K562 (cell line): ENCODE data around the gene NXPH4. TPM values are rescaled to one million over a fixed set of nuclear protein-coding genes. Genes with fewer than 3 reads are reported as not detected.
A peak's percentile ranks its signal among the peaks of the same experiment; 100 is the strongest.

Source experiments
- ATAC-seq: fragments of 200-7000 bp; cut with Tn5 transposase; 3 replicates; pipeline ENCODE4 v1.9.1; 2020; ENCODE audit warnings: moderate library complexity
- BruUV-seq: library from RNA; stranded (reverse); fragments of 400-500 nt; replicated peaks from 2 replicates; lab custom pipeline; 2021; lab: Mats Ljungman, UMichigan
- CTCF ChIA-PET: fragments of 300-600 bp; formaldehyde crosslinking; extraction: SDS; loops from one replicate; lab custom pipeline; 2021; ENCODE audit warnings: low intra/inter-chr PET ratio; lab: Yijun Ruan, JAX
- POLR2A ChIA-PET: fragments of 300-600, 350-650 bp; sonication (Branson Sonifier 250); formaldehyde crosslinking; extraction: SDS; loops from one replicate; lab custom pipeline; 2021; ENCODE audit warnings: antibody characterized with exemption, inconsistent platforms; lab: Yijun Ruan, JAX
- DNase-seq, 4 experiments: peaks; one replicate each; pipeline versions ENCODE4 v3.0.0 to v3.0.0-alpha.2; 2011 to 2018; ENCODE audit warnings: low spot score in 3 of 4, mixed read lengths in 3 of 4; ENCODE audit errors: extremely low read depth in 1 of 4
- FAIRE-seq: peaks from 2 replicates; lab custom pipeline; 2011; peaks lifted over from hg19 to GRCh38; lab: Jason Lieb, UNC
- H2AFZ ChIP-seq: 2 replicates; pipeline ENCODE4 v1.6.0; 2011; ENCODE audit warnings: low read depth, low read length, control low read depth, inconsistent platforms
- H3K27ac ChIP-seq: fragments of 200-600 bp; 3 replicates; pipeline ENCODE4 v1.8.0; 2011; ENCODE audit warnings: low read depth, mild to moderate bottlenecking, control low read depth, inconsistent platforms, low read length, moderate library complexity, mixed read lengths; ENCODE audit errors: extremely low read depth
- H3K27me3 ChIP-seq, 2 experiments: fragments of 300-600 bp in 1 of 2; 2 replicates in 1 of 2; 3 replicates in 1 of 2; pipeline versions ENCODE4 v1.6.0 to v1.8.0; 2011; ENCODE audit warnings: inconsistent platforms in 2 of 2, low read length in 2 of 2, mild to moderate bottlenecking in 1 of 2, mixed read lengths in 1 of 2, moderate library complexity in 1 of 2; ENCODE audit not compliant: control insufficient read depth in 2 of 2, insufficient read depth in 2 of 2
- H3K36me3 ChIP-seq: fragments of 300-600 bp; 3 replicates; pipeline ENCODE4 v1.8.0; 2011; ENCODE audit warnings: mild to moderate bottlenecking, low read length, inconsistent platforms; ENCODE audit not compliant: control insufficient read depth, insufficient read depth
- H3K4me1 ChIP-seq, 2 experiments: fragments of 200-600 bp in 1 of 2; replicated peaks in 1 of 2; 2 replicates in 1 of 2; 3 replicates in 1 of 2; pipeline versions ENCODE4 v1.5.1 to v1.8.0; 2011; ENCODE audit warnings: inconsistent platforms in 2 of 2, low read length in 2 of 2, mild to moderate bottlenecking in 1 of 2, mixed read lengths in 1 of 2, moderate library complexity in 1 of 2; ENCODE audit not compliant: control insufficient read depth in 2 of 2, insufficient read depth in 2 of 2
- H3K4me2 ChIP-seq: 2 replicates; pipeline ENCODE4 v1.6.1; 2011; ENCODE audit warnings: low read length, control low read depth, inconsistent platforms, mixed read lengths; ENCODE audit not compliant: insufficient read depth
- H3K4me3 ChIP-seq: fragments of 200-600 bp; sonication (generic), shearing (Covaris generic); 2 replicates; pipeline ENCODE4 v1.5.1; 2016; ENCODE audit warnings: control low read depth, inconsistent platforms
- H3K79me2 ChIP-seq: fragments of 200-600 bp; 3 replicates; pipeline ENCODE4 v1.8.0; 2011; ENCODE audit warnings: low read length, inconsistent platforms; ENCODE audit not compliant: control insufficient read depth, insufficient read depth
- H3K9ac ChIP-seq, 2 experiments: 2 replicates each; pipeline versions ENCODE4 v1.6.0 to v1.6.1; 2011; ENCODE audit warnings: low read depth in 2 of 2, low read length in 2 of 2, control low read depth in 1 of 2, inconsistent platforms in 1 of 2, mild to moderate bottlenecking in 1 of 2, mixed read lengths in 1 of 2; ENCODE audit not compliant: insufficient read depth in 1 of 2
- H3K9me1 ChIP-seq: one replicate; pipeline ENCODE4 v1.6.0; 2011; ENCODE audit warnings: inconsistent platforms, mild to moderate bottlenecking, low read length, moderate library complexity; ENCODE audit not compliant: control insufficient read depth, insufficient read depth
- H3K9me3 ChIP-seq: replicated peaks from 2 replicates; pipeline ENCODE4 v1.5.1; 2011; ENCODE audit warnings: low read depth, low read length, inconsistent platforms; ENCODE audit not compliant: control insufficient read depth, insufficient read depth
- H4K20me1 ChIP-seq: replicated peaks from 2 replicates; pipeline ENCODE4 v1.6.1; 2011; ENCODE audit warnings: low read length, inconsistent platforms, mixed read lengths; ENCODE audit not compliant: control insufficient read depth, insufficient read depth
- CBX3 ChIP-seq, 2 experiments: IDR thresholded peaks; 1 replicate in 1 of 2; 2 replicates in 1 of 2; pipeline ENCODE4 v1.6.1; 2012; ENCODE audit warnings: inconsistent platforms in 2 of 2, low read length in 2 of 2, borderline replicate concordance in 1 of 2, control low read depth in 1 of 2
- DDX20 ChIP-seq: fragments of 450-650 bp; IDR thresholded peaks from 2 replicates; pipeline ENCODE4 v1.6.1; 2016; ENCODE audit warnings: missing genetic modification characterization, low read depth, mild to moderate bottlenecking, missing compliant biosample characterization, moderate library complexity
- GATAD2A ChIP-seq: fragments of 450-650 bp; IDR thresholded peaks from 2 replicates; pipeline ENCODE4 v1.6.1; 2017
- KDM4B ChIP-seq, 2 experiments: fragments of 450-650 bp in 1 of 2; sonication (generic) in 1 of 2; IDR thresholded peaks; 2 replicates each; pipeline ENCODE4 v1.6.1; 2016 to 2017; ENCODE audit warnings: borderline replicate concordance in 2 of 2, antibody characterized with exemption in 1 of 2, low read depth in 1 of 2, mild to moderate bottlenecking in 1 of 2
- KHSRP ChIP-seq: fragments of 450-650 bp; IDR thresholded peaks from 2 replicates; pipeline ENCODE4 v1.6.1; 2017
- MEF2D ChIP-seq: conservative IDR thresholded peaks from 2 replicates; pipeline ENCODE4 v1.6.1; 2016; ENCODE audit warnings: low read depth, missing genetic modification characterization, missing compliant biosample characterization
- RFX7 ChIP-seq: fragments of 250-450 bp; sonication (Bioruptor Pico); IDR thresholded peaks from 2 replicates; pipeline ENCODE4 v1.5.1; 2021; ENCODE audit warnings: mild to moderate bottlenecking
- STAG1 ChIP-seq: sonication (generic); formaldehyde crosslinking; IDR thresholded peaks from 2 replicates; pipeline ENCODE4 v1.5.0; 2020; ENCODE audit warnings: missing genetic modification reagents, borderline replicate concordance
- TAF9B ChIP-seq: fragments of 450-650 bp; IDR thresholded peaks from 2 replicates; pipeline ENCODE4 v1.6.1; 2018; ENCODE audit warnings: mild to moderate bottlenecking; ENCODE audit not compliant: partially characterized antibody
- TEAD4 ChIP-seq, 2 experiments: sonication (generic) in 1 of 2; formaldehyde crosslinking in 1 of 2; IDR thresholded peaks; 2 replicates each; pipeline versions ENCODE4 v1.6.1 to v1.8.0; 2012 to 2022; ENCODE audit warnings: borderline replicate concordance in 1 of 2, inconsistent platforms in 1 of 2, low read length in 1 of 2, mild to moderate bottlenecking in 1 of 2, missing genetic modification reagents in 1 of 2
- TRIM25 ChIP-seq: fragments of 450-650 bp; IDR thresholded peaks from 2 replicates; pipeline ENCODE4 v1.7.0; 2016; ENCODE audit warnings: borderline replicate concordance
- ZNF830 ChIP-seq: fragments of 250-450 bp; sonication (Bioruptor Pico); IDR thresholded peaks from 2 replicates; pipeline ENCODE4 v1.5.0; 2021; ENCODE audit warnings: mild to moderate bottlenecking
- WGBS: fragments of 100-300 bp; shearing (Covaris generic); methylation state at CpG from one replicate; pipeline ENCODE4 v1.1.6; 2016; ENCODE audit warnings: low coverage, mixed read lengths; ENCODE audit not compliant: insufficient coverage; ENCODE audit errors: missing lambda C conversion rate; 5-methylcytosine and 5-hydroxymethylcytosine counted together
- in situ Hi-C: fragments of 300-500 bp; cut with MboI; formaldehyde crosslinking; loops from 4 replicates; pipeline ENCODE4 v1.15.0; 2018; ENCODE audit warnings: inconsistent platforms, mixed read lengths
- intact Hi-C: fragments of 100-400 bp; cut with micrococcal nuclease; formaldehyde crosslinking; loops from 2 replicates; pipeline ENCODE4 v1.14.2; 2022
- polyA plus RNA-seq, 8 experiments: library from polyadenylated mRNA; depleted of rRNA in 4 of 8; stranded (reverse) in 5 of 8; unstranded in 3 of 8; fragments of >200 nt; fragmentation: Nextera tagmentation in 2 of 8; fragmentation: Illumina TruSeq in 1 of 8; extraction: Ambion mirVana in 2 of 8; extraction: Trizol in 1 of 8; gene quantifications; 2 replicates each; pipeline versions ENCODE4 v1.2.1 to v1.2.3, GENCODE V29; 2011 to 2014; ENCODE audit warnings: inconsistent platforms in 1 of 8, missing spikeins in 1 of 8
- total RNA-seq, 7 experiments: library from RNA; depleted of rRNA in 6 of 7; stranded (reverse); fragments of >200 nt in 6 of 7; fragmentation: Illumina TruSeq in 2 of 7; extraction: Trizol in 2 of 7; gene quantifications; 2 replicates each; pipeline versions ENCODE4 v1.2.1 to v1.2.3, GENCODE V29; 2011 to 2021; ENCODE audit warnings: low replicate concordance in 1 of 7
- TF ChIP-seq, protein P1 (sequence below): fragments of 250-450 bp; sonication (Bioruptor Pico); IDR thresholded peaks from 2 replicates; pipeline ENCODE4 v1.4.0; 2020; ENCODE audit warnings: borderline replicate concordance
- TF ChIP-seq, protein P2 (sequence below): fragments of 450-650 bp; formaldehyde crosslinking; IDR thresholded peaks from 2 replicates; pipeline ENCODE4 v1.4.0; 2020; ENCODE audit warnings: mild to moderate bottlenecking, moderate library complexity

Gene NXPH4
- total and polyA plus RNA-seq, 9 of the 15 experiments (the other 6 are each of a cell fraction or from before 2014, with no cell fraction given): 0.49 to 2.7 (median 1.1) TPM; not detected in 4

DNA sequence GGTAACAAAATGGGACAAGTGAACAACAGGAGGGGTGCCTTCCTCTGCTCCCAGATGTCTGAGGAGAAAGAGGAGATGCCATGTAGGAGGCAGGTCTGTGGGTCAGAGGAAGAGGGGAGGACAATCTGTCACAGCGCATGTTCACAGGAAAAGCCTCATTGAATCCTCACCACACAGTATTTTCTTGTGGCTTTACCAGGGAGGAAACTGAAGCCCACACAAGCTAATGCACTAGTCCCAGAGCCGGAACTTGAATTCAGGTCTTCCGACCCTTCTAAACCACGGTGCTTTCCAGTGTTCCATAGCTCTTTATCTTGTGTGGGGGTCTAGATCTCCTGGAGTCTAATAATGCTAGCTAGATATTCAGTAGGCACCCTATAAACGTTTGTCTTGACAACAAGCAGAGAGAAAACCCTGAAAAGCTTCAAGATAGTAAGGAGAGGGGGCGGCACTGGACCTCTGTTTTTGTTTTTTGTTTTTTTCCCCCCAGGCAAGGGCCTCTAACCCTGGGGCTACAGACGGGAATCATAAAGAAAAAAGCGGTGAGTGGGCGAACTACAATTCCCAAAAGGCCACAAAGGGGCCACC is 12.5 kb downstream of the NXPH4 start (continued):
- TF ChIP-seq TEAD4 (IDR thresholded peaks at IDR 0.05; ENCODE audit: low read length) (0 out of 2 replicates have a peak, but pooled peaks have one; percentile 8), TEAD4 (CRISPR knock-in tag; IDR thresholded peaks at IDR 0.05; ENCODE audit: borderline replicate concordance) (no peak)
- TF ChIP-seq, protein P1, sequence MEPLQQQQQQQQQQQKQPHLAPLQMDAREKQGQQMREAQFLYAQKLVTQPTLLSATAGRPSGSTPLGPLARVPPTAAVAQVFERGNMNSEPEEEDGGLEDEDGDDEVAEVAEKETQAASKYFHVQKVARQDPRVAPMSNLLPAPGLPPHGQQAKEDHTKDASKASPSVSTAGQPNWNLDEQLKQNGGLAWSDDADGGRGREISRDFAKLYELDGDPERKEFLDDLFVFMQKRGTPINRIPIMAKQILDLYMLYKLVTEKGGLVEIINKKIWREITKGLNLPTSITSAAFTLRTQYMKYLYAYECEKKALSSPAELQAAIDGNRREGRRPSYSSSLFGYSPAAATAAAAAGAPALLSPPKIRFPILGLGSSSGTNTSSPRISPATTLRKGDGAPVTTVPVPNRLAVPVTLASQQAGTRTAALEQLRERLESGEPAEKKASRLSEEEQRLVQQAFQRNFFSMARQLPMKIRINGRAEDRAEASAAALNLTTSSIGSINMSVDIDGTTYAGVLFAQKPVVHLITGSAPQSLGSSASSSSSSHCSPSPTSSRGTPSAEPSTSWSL: no peak
- TF ChIP-seq, all 486 proteins: peak for 8

DNA sequence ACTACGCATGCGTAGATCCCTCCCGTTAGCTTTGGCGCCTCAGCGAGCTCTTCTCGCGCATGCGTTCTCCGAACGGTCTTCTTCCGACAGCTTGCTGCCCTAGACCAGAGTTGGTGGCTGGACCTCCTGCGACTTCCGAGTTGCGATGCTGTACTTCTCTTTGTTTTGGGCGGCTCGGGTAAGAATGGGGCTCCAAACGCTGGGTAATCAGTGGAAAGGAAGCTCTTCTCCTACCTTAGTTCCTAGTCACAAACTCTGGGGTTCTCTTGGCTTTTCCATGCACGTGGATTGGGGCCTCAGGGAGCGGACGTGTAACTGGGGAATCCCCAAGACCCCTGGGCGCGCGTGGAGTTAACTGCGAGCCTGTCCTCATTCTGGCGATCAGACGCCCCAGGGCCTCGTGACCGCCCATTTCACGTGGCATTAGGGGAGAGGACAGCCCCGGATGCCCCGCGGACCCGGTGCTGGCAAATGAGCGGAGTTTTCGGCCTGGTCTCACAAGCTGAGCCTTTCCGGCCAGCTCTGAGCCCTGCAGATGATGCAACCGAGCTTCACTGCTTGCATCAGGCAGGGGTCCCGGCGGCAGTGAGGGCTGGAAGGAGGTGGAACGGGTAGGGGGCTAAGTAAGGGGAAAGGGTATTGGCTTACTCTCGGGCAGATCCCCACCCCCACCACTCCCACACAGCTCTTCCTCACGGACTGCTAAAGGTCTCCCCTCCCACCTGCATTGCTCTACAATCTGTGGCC is 13.2 kb downstream of the NXPH4 start, which contains the start of gene SHMT2:
Gene SHMT2, plus strand, starts transcription at position 78 of the 747 bp plus-strand sequence. Its CDS starts 68 bp downstream, at position 146.
- Histone ChIP-seq H3K9me3 (no peaks in the 10 kb centered on the region), H3K36me3 (peaks cover 43% of the 10 kb centered on the region; the same call in 2 of the 3 replicates), H3K79me2 (peaks cover 28% of the 10 kb centered on the region), H3K9me1 (peaks cover 7% of the 10 kb centered on the region), H3K9ac (peak within 1 kb of the TSS; percentile 92 to 96), H3K4me1 (peaks cover 41 to 65% of the 10 kb centered on the region in 2 experiments), H3K4me3 (peak within 1 kb of the TSS; percentile 64), H2AFZ (peak within 1 kb of the TSS; percentile 97), H4K20me1 (peaks cover 12% of the 10 kb centered on the region), H3K27me3 (no peaks in the 10 kb centered on the region), H3K4me2 (peak within 1 kb of the TSS; percentile 97), H3K27ac (peak within 1 kb of the TSS; percentile 82)
- intact Hi-C loops: no loop called here
- in situ Hi-C loops: no loop called here
- BruUV-seq: TSS peak; percentile 63
- DNase-seq (peak; percentile 97 to 99 (median 98)), FAIRE-seq (peak; percentile 99), ATAC-seq (peak; percentile 77)
- CTCF ChIA-PET: interaction anchor here (0.7 to 1.0 kb wide), 3 partner anchors 15 to 17 kb away, joined by 3 to 4 read pairs (median 3); no protein-coding TSS in a partner anchor
- POLR2A ChIA-PET: interaction anchor here (0.5 to 2.3 kb wide), 18 partner anchors 8 to 290 kb away, joined by 3 to 33 read pairs (median 3); partner anchors contain the start of genes DDIT3, GLI1, NEMP1 and NXPH4
- WGBS: 0% methylated on average over 37 of the region's 42 CpGs
- TF ChIP-seq STAG1 (CRISPR knock-in tag) (no peak), KDM4B (IDR thresholded peaks at IDR 0.05; ENCODE audit: borderline replicate concordance in 2 of 2, low read depth in 1 of 2) (no peak), DDX20 (no peak), RFX7 (CRISPR knock-in tag) (no peak), TRIM25 (no peak), KHSRP (no peak), MEF2D (no peak), TAF9B (no peak), ZNF830 (CRISPR knock-in tag) (no peak), CBX3 (IDR thresholded peaks at IDR 0.05; ENCODE audit: borderline replicate concordance in 1 of 2, low read length in 2 of 2) (0 out of 3 replicates have a peak, but pooled peaks of 1 of the 2 experiments have one; percentile 35), GATAD2A (no peak)
- TF ChIP-seq, protein P2, sequence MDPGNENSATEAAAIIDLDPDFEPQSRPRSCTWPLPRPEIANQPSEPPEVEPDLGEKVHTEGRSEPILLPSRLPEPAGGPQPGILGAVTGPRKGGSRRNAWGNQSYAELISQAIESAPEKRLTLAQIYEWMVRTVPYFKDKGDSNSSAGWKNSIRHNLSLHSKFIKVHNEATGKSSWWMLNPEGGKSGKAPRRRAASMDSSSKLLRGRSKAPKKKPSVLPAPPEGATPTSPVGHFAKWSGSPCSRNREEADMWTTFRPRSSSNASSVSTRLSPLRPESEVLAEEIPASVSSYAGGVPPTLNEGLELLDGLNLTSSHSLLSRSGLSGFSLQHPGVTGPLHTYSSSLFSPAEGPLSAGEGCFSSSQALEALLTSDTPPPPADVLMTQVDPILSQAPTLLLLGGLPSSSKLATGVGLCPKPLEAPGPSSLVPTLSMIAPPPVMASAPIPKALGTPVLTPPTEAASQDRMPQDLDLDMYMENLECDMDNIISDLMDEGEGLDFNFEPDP (CRISPR knock-in tag): no peak
